GM21529 (cell line): Measurements from ENCODE around the gene GIMAP8.
"Not testable (repeated sequence)": the region's sequence is repeated elsewhere in the genome, so short reads cannot be mapped to it uniquely, and the experiment has no call there.

Experiments
- ATAC-seq: cut with Tn5 transposase; IDR thresholded peaks from one replicate; pipeline ENCODE4 v1.9.1; 2021; ENCODE audit not compliant: unreplicated experiment

Gene GIMAP8

DNA sequence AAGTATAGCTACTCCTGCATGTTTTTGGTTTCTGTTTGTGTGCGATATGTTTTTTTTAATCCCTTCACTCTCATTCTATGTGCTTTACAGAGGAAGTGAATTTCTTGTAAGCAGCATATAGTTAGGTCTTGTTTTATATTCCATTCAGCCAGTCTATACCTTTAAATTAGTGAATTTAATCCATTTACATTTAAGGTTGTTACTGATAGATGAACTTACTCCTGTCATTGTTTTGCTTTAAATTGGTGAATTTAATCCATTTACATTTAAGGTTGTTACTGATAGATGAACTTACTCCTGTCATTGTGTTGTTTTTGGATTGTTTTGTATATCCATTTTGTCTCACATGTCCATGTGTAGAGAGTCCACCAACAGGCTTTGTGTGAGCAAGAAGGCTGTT lies 11.1 kb downstream of the GIMAP8 start:
- ATAC-seq, result no peak

DNA sequence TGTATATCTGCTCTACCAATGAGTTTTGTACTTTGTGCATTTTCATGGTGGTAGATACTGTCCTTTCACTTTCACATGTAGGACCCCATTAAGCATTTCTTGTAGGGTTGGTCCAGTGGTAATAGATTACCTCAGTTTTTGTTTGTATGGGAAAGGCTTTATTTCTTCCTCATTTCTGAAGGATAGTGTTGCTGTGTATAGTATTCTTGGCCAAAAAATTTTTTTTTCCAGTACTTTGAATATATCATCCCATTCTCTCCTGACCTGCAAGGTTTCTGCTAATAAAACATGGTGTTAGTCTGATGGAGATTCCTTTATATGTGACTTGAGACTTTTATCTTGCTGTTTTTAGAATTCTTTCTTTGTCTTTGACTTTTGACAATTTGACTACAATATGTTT lies 12.0 kb downstream of the GIMAP8 start:
- no peak for ATAC-seq

DNA sequence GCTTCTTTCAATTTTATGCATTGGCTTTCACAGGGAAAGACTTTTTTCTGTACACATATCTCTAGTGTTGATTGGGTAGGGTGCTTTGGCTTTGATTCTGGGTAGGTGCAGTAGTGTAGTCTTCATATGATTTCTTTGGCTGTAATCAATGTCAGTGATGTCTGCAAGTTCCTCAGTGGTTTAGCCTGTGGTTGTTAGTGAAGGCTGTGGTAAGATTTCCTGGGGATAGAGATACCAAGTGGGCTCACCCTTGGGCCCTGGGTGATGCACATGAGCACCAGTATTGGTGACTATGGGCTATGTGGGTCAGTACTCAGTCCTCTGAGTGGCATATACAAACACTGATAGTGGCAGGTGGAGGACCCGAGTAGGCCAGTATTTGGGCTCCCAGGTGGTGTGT lies 13.0 kb downstream of the GIMAP8 start:
- no peak for ATAC-seq

DNA sequence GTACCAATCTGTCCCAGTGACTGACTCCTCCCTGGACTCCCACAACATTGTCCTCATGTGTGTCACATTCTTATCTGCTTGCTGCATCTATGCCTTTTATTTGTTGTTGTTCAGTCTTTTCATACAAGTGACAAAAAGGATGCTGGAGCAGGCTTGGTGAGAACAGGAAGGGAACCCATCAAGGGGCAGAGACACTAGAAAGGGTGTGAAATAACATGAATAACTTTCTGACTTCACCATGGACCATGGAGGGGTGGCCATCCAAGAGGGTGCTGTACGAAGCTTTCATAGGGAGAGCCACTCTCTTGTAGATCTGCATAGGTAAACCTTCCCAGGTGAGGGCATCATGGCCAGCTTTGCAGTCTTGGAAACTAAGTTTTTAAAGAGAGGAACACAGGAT lies 14.5 kb downstream of the GIMAP8 start:
- no peak for ATAC-seq

DNA sequence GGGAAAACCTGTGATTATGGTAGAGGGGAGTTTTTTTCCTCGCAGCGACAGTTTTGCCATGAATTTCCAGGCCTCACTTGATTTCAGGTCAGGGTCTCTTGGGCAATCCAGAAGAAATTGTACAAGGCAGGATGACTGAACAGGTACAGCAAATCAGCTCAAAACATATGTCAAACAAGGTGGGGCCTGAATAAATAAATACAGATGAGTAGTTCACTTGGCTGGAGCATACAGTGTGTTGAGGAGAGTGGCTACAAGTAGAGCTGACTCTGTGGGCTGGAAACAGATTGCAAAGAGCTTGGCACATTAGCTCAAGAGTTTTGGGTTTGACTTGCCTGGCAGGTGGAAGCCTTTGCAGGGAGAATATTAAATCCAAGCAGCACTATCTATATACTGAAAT lies 15.0 kb downstream of the GIMAP8 start:
- ATAC-seq, result no peak

DNA sequence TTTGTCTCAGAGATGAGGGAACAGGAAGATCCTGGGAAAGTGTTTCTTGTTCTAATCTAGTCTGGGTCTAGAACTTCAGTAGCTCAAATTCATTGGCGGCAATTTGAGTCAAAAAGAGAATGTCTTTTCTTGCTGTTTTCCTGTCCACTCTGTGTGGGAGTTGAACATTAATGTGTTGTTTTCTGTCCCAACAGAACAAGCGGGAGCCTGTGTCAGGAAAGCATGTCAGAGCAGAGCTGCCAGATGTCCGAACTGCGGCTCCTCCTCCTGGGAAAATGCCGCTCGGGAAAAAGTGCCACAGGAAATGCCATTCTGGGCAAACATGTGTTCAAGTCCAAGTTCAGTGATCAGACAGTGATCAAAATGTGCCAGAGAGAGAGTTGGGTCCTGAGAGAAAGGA lies 16.0 kb downstream of the GIMAP8 start:
- no peak for ATAC-seq

DNA sequence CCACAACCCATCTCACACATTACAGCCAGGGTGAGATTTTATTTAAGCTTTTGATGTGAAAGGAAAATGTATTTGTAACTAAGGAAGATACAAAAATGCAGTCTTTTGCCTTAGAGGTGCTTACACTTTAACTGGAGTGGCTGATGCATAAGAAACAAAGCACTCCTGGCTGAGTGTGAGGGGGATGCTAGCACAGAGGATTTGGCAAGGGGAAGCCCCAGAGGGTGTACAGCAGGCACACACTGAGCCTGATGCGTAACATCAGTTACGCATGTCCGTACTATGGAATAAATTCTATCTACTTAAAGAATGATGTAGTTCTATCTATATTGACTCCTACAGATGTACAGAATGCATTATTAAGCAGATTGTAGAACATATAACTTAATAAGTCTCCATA lies 17.8 kb downstream of the GIMAP8 start:
- no peak for ATAC-seq

DNA sequence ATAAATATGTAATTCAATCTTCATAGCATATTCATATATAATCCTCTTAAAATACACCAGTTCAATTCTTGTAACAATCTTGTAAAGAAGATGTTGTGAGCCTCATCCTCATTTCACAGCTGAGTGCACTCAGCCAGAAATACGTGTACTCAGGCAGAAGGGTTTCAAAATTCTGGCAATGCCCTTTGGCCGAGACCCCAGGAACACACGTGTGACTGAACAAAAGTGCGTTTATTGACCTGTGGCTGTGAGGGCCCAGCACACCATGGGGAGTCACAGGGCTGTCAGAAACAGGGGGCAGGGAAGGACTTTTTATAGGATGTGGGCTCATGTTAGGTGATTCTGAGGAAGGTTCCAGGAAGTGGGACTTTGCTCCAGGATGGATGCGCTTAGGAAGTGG lies 21.5 kb downstream of the GIMAP8 start:
- ATAC-seq, result no peak

DNA sequence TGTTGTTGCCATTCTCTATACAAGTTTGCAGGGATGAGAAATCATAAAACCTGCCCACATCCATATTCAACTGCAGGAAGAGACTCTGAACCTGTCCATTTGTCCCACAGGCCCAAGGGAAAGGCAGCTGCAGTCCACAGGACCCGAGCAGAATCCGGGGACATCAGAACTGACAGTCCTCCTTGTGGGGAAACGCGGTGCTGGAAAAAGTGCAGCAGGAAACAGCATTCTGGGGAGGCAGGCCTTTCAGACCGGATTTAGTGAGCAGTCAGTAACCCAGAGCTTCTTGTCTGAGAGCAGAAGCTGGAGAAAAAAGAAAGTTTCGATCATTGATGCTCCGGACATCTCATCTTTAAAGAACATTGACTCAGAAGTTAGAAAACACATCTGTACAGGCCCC lies 23.5 kb downstream of the GIMAP8 start:
- no peak for ATAC-seq

DNA sequence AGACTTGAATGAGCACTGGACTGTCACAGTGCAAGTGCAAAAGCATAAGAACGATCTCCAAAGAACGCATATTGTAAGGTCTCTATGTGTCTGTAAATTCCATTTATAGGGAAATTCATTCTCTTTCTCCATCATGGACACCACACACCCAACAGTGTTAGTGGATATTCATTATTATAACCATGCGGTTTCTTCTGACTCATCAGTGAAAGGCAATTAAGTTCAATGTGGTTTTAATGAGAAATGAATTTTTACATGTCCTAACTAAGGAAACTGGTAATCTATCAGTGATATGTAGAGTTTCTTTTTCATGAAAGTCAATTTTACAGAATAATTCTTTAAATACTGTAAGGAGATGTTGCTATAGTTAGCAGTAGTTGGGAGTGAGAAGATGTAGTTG lies 25.9 kb downstream of the GIMAP8 start:
- ATAC-seq, result no peak

DNA sequence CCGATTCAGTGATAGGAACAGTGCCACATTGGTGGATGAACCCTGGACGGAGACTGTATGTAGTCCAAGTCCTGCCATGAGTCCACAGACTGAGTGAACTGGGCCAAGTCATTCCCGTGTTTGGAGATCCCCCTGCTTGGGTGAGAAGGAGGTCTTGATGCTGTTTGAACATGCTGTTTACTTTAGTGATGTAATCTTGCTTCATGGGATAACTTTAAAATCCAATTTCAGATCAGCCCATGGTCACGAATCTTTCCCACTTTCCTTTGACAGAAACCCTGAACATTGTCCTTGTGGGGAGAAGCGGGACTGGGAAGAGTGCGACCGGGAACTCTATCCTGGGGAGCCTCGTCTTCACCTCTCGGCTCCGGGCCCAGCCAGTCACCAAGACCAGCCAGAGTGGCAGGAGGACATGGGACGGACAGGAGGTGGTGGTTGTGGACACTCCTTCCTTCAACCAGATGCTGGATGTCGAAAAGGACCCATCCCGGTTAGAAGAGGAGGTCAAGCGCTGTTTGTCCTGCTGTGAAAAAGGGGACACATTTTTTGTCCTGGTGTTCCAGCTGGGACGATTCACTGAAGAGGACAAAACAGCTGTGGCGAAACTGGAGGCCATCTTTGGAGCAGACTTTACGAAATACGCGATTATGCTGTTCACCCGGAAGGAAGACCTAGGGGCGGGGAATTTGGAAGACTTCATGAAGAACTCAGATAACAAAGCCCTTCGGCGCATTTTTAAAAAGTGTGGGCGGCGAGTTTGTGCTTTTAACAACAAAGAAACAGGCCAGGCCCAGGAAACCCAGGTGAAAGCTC lies 26.6 kb downstream of the GIMAP8 start:
- no peak for ATAC-seq

DNA sequence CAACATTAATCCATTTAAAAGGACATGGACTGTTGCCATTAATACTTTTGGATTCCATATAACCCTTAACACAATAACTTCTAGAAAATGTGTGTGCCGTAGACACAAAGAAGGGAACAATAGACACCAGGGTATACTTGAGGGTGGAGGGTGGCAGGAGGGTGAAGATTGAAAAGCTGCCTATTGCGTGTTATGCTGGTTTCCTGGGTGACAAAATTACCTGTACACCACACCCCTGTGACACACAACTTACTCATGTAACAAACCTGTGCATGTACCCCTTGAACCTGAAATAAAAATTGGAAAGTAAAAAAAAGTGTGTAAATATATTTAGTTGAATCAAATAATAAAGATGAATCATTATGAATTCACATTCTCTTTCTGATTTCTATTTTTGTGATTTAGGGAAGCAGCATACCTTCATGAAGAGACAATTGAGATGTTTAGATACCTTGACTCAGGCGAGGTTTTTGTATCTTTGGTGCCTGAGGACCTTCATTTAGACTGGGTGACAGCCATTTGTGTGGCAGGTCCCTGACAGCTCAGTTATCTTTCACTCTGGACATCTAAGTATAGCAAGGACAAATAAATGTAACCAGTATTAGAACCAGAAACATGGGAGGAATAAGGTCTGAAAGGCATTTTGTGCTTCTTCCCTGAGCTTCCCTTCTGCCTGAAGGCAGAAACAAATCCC lies 28.7 kb downstream of the GIMAP8 start:
- no peak for ATAC-seq

DNA sequence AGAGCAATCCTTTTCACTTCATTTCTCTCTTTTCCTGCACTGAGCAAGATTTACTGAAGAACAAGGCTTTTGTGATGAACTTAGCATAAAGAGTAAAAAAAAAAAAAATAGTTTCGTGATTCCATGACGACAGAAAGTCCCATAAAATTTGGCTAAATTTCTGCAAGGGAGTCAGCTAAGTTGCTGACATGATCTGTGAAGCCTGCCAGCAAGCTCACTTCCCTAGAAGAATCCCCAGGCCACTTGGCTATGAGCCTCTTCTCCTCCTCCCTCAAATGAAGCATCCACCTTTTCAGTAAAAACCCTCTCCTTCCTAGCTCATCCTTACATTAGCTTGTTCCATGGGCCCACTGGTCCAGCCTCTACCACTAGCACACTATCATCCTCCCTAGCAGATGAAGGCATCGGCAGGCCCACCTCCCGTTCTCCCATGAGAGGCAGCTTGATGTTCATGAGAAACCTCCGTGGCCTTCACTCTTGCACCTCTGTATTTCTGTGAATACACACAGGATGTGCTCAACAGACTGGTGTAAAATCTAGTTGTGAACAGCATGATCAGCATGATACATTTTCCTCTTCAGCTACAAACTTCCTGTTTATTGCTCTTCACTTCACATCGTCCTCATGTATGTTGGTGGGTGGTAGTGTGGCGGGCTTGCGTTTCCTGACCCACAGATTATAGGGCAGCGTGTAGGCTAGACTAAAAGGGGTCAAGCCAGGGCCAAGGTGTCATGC lies 30.9 kb downstream of the GIMAP8 start:
- no peak for ATAC-seq

DNA sequence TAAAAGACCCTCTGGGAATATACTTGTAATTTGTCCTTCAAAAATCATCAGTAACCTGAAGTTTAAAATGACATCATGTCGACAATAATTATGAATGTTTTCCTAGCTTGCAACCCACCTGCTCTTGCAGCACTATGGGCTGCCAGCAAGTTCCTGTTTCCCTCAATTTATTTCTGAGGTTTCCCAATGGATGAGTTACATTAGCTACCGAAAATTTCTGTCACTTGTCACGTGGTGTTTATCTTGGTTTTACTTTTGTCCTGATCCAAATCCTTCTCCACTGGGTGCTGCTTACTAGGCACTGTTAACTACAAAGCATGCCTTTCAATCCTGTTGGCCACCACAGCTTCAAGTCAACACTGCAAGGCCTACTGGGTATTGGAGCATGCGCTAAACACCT lies 31.5 kb downstream of the GIMAP8 start:
- ATAC-seq, result no peak

DNA sequence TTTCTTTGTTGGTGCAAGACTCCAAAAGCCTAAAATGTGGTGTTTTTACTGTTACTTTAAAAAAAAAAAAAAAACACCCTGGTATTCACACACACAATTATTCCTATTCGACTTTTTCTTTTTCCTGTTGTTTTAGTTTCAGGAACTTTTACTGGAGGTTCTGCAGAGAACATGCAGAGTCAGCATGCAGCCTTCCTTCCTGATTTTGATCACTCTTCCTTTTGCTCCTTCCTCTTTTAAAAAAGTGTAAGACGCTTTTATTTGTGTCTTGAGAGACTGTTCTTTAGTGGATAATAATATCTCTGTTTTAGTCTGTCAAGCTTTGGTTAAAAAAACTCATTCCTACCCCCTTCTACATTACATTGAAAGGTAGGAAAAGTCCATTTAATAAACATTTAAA lies 33.1 kb downstream of the GIMAP8 start:
- not testable (repeated sequence) for ATAC-seq

DNA sequence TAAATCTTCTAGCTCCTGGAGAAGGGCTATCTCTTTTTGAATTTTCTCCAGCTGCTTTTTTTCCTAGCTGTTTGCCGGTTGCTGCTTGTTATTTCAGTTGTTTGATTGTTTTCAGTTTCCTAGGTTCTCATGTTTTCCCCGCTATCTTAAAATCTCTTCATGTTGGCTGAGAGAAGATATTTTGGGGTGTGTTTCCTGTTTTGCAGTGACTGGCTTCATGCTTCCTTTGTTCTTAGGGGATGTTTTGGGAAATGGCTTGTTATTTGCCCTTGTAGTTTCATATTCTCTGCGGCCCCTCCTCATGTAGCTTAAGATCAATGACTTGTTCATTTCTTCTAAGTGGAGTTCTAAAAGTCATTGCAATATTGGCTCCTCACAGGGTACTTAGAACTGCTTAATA lies 33.6 kb downstream of the GIMAP8 start:
- ATAC-seq, result not testable (repeated sequence)

DNA sequence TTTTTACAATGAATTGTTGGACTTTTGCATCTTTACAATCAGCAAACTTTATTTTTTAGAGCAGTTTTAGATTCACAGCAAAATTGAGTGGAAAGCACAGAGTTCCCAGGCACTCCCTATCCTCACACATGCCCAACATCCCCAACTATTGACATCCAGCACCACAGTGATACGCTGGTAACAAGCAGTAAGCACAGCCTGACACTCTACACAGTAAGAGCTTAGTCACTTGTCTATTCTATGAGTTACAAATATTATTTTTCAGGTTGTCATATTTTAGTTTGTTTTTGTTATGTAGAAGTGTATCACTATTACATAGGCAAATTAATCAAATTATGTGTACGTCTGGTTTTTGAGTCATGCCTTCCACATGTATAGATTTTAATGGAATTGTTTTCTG lies 37.2 kb downstream of the GIMAP8 start:
- ATAC-seq, result no peak

DNA sequence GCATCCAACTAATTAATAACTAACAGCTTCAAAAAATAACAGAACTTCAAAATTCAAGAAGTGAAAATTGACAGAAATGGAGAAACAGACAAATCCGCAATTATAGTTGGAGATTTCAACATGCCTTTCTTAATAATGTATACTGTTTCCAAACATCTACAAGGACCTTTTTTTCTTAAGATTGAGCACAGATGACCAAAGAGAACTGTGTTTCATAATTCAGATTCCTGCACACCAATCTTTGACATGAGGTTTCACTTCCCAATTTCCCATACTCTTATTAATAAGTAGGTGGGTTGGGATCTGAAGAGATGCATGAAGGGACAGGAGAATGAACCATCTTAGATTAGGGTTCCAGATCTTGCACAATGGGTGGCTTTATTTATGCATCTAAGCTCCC lies 39.4 kb downstream of the GIMAP8 start:
- no peak for ATAC-seq

DNA sequence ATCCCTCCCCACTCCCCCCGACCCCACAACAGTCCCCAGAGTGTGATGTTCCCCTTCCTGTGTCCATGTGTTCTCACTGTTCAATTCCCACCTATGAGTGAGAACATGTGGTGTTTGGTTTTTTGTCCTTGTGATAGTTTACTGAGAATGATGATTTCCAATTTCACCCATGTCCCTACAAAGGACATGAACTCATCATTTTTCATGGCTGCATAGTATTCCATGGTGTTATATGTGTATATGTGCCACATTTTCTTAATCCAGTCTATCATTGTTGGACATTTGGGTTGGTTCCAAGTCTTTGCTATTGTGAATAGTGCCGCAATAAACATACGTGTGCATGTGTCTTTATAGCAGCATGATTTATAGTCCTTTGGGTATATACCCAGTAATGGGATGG lies 43.0 kb downstream of the GIMAP8 start:
- not testable (repeated sequence) for ATAC-seq

DNA sequence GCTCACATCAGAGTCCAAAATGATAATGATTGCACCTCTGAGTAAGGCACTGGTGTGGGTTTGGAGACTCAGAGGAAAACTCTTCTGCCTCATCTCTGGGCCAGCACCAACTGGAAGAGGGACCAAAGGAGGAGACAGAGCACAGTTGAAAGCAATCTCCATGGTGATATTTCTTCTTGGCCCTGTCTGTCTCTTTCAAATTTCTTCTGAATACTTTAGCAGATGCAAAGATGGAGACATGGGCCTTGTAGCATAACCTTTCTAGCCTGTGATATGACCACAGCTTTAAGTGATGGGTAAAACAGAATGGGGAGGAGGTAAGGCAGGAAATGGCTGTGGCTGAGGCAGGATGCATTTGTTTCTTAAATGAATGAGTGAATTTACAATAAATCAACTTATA lies 52.1 kb downstream of the GIMAP8 start:
- no peak for ATAC-seq

DNA sequence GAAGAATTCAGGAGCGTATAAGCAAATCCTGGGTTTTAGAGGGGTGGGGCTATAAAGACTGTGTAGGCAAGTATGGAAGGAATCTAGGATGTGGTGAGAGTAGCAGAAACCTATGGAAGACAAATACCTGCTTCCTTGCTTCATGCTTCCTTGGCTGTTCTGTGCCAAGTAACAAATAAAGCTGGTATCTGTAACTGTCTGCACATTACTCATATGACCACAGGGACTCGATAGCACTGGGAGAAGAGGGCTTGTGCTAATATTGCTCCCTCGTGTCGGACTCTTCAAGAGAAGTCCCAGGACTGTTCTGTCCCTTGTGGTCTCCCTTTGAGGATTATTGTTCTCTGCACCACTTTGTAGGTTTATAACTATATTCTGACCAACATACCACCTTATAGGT lies 52.7 kb downstream of the GIMAP8 start:
- ATAC-seq, result no peak

DNA sequence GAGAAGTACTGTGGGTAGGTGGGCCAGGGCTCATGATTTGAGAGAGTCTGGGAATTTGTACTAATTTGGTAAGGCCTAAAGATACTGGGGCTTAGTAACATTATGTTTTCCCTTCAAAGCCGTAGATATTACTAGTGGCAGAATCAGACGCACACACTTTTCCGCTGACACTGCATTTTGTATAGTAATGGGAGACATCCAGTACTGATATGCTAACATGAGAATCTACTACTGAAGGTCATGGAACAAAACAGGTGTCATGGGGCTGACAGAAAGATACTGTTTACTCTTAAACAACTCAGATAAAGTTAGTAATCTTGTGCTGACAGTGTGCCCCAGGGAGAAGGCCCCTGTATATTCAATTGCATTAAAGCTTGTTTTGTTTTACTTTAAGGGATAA lies 53.2 kb downstream of the GIMAP8 start:
- no peak for ATAC-seq
